SU-DHL-6 (cell line): Measurements from ENCODE around the gene HSPB3.
"Not testable (repeated sequence)": the region's sequence is repeated elsewhere in the genome, so short reads cannot be mapped to it uniquely, and the experiment has no call there.

Experiments
- H2AFZ ChIP-seq: fragments of 200-600 bp; sonication (generic); 2 replicates; pipeline ENCODE4 v1.6.1; 2014; ENCODE audit warnings: low read depth, mild to moderate bottlenecking, moderate library complexity, mixed read lengths, antibody characterized with exemption, low read length; ENCODE audit not compliant: severe bottlenecking
- H3F3A ChIP-seq: fragments of 200-600 bp; shearing (Covaris generic); 2 replicates; pipeline ENCODE4 v1.6.0; 2016; ENCODE audit warnings: antibody characterized with exemption, mild to moderate bottlenecking; ENCODE audit not compliant: insufficient read depth
- H3K27ac ChIP-seq: fragments of 200-600 bp; sonication (generic); 2 replicates; pipeline ENCODE4 v1.5.1; 2016; ENCODE audit warnings: low read depth, mild to moderate bottlenecking, low read length, moderate library complexity, mixed read lengths
- H3K27me3 ChIP-seq: fragments of 200-600 bp; sonication (generic), shearing (Covaris generic); 2 replicates; pipeline ENCODE4 v1.6.0; 2014; ENCODE audit warnings: mild to moderate bottlenecking, low read length
- H3K36me3 ChIP-seq: fragments of 200-600 bp; sonication (generic); 2 replicates; pipeline ENCODE4 v1.6.1; 2014; ENCODE audit warnings: mild to moderate bottlenecking, low read length, mixed read lengths
- H3K4me2 ChIP-seq: fragments of 300-600, 200-600 bp; shearing (Covaris generic), sonication (generic); 2 replicates; pipeline ENCODE4 v1.6.0; 2014; ENCODE audit warnings: low read length, low read depth, mild to moderate bottlenecking; ENCODE audit not compliant: poor library complexity, severe bottlenecking
- H3K4me3 ChIP-seq: fragments of 200-600 bp; sonication (generic); 2 replicates; pipeline ENCODE4 v1.5.1; 2014; ENCODE audit warnings: antibody characterized with exemption, low read length, mild to moderate bottlenecking, mixed read lengths; ENCODE audit not compliant: insufficient read depth, poor library complexity, severe bottlenecking
- H3K79me2 ChIP-seq: fragments of 200-600 bp; sonication (generic); 2 replicates; pipeline ENCODE4 v1.6.1; 2014; ENCODE audit warnings: mild to moderate bottlenecking, low read length, moderate library complexity; ENCODE audit not compliant: insufficient read depth
- H3K9ac ChIP-seq: fragments of 200-600 bp; sonication (generic); 2 replicates; pipeline ENCODE4 v1.7.0; 2014; ENCODE audit warnings: mild to moderate bottlenecking, low read length
- H3K9me2 ChIP-seq: fragments of 200-600 bp; sonication (generic); replicated peaks from 2 replicates; pipeline ENCODE4 v1.6.1; 2014; ENCODE audit warnings: low read length; ENCODE audit not compliant: insufficient read depth
- H3K9me3 ChIP-seq: fragments of 200-600 bp; sonication (generic); 2 replicates; pipeline ENCODE4 v1.6.1; 2014; ENCODE audit warnings: low read length, mixed read lengths; ENCODE audit not compliant: insufficient read depth
- H4K20me1 ChIP-seq: fragments of 200-600 bp; sonication (generic); 2 replicates; pipeline ENCODE4 v1.6.1; 2014; ENCODE audit warnings: low read depth, mild to moderate bottlenecking, antibody characterized with exemption, low read length, moderate library complexity, mixed read lengths
- EZH2phosphoT487 ChIP-seq: fragments of 200-600 bp; sonication (generic), shearing (Covaris generic); conservative IDR thresholded peaks from 2 replicates; pipeline ENCODE4 v1.6.1; 2018; ENCODE audit warnings: mild to moderate bottlenecking, antibody characterized with exemption, low read length, moderate library complexity, mixed read lengths
- TF ChIP-seq, protein P1 (sequence below): fragments of 200-600 bp; sonication (generic); IDR thresholded peaks from one replicate; pipeline ENCODE4 v1.5.1; 2017; ENCODE audit warnings: antibody characterized with exemption, mild to moderate bottlenecking, low read length, moderate library complexity; ENCODE audit not compliant: insufficient read depth, poor library complexity, severe bottlenecking

The HSPB3 gene

GRCh38 chr5:54415147-54415546 is 40.4 kb upstream of the HSPB3 start:
- H3K27ac ChIP-seq: no peak overlapping the region
- no peaks in the 10 kb centered on the region for H4K20me1 ChIP-seq

GRCh38 chr5:54415896-54416601 is 39.5 kb upstream of the HSPB3 start:
- H3K27ac ChIP-seq: no peak overlapping the region
- no peaks in the 10 kb centered on the region for H3K36me3 ChIP-seq
- no peak overlapping the region for H2AFZ ChIP-seq
- no peaks in the 10 kb centered on the region for H3F3A ChIP-seq
- H3K9me2 ChIP-seq: no peaks in the 10 kb centered on the region
- H3K79me2 ChIP-seq: no peaks in the 10 kb centered on the region
- TF ChIP-seq, protein P1, sequence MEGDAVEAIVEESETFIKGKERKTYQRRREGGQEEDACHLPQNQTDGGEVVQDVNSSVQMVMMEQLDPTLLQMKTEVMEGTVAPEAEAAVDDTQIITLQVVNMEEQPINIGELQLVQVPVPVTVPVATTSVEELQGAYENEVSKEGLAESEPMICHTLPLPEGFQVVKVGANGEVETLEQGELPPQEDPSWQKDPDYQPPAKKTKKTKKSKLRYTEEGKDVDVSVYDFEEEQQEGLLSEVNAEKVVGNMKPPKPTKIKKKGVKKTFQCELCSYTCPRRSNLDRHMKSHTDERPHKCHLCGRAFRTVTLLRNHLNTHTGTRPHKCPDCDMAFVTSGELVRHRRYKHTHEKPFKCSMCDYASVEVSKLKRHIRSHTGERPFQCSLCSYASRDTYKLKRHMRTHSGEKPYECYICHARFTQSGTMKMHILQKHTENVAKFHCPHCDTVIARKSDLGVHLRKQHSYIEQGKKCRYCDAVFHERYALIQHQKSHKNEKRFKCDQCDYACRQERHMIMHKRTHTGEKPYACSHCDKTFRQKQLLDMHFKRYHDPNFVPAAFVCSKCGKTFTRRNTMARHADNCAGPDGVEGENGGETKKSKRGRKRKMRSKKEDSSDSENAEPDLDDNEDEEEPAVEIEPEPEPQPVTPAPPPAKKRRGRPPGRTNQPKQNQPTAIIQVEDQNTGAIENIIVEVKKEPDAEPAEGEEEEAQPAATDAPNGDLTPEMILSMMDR: no peak
- no peak for TF ChIP-seq EZH2phosphoT487
- no peak overlapping the region for H3K9ac ChIP-seq
- H3K9me3 ChIP-seq: no peaks in the 10 kb centered on the region
- H3K27me3 ChIP-seq: no peaks in the 10 kb centered on the region
- no peak overlapping the region for H3K4me3 ChIP-seq
- no peaks in the 10 kb centered on the region for H4K20me1 ChIP-seq
- H3K4me2 ChIP-seq: no peak overlapping the region

More at GRCh38 chr5:54415147-54415546, 40.4 kb upstream of the HSPB3 start:
- Histone ChIP-seq H3K27me3 (no peaks in the 10 kb centered on the region), H3K36me3 (no peaks in the 10 kb centered on the region), H3K9me3 (no peaks in the 10 kb centered on the region), H3K4me2 (no peak overlapping the region), H3K79me2 (no peaks in the 10 kb centered on the region), H3K9ac (no peak overlapping the region), H3K9me2 (no peaks in the 10 kb centered on the region), H3F3A (no peaks in the 10 kb centered on the region), H2AFZ (no peak overlapping the region), H3K4me3 (no peak overlapping the region)
- TF ChIP-seq, protein P1: no peak
- no peak for TF ChIP-seq EZH2phosphoT487

DNA sequence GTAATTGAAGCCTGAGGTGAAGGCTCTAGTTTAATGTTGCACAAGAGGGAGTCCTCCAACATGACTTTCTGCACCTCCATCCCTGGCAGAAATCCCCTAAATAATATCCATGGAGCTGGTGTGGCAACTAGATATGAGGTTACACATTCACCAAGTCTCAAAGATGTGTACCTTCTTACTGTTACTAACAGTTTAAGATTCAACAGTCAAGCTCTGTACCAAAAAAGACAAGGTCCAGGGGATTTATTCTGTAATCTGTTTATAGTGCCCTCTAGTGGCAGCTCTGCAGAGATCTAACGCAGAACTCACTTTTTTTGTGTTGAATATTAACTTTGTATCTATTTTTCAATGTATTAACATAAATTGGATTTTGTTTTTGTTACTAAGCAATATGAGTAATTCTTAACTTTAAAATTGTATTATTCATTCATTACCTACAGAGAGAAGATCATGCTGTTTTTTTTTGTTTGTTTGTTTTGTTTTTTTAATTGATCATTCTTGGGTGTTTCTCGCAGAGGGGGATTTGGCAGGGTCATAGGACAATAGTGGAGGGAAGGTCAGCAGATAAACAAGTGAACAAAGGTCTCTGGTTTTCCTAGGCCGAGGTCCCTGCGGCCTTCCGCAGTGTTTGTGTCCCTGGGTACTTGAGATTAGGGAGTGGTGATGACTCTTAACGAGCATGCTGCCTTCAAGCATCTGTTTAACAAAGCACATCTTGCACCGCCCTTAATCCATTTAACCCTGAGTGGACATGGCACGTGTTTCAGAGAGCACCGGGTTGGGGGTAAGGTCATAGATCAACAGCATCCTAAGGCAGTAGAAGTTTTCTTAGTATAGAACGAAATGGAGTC is 35.7 kb upstream of the HSPB3 start:
- not testable (repeated sequence) for H3K9me3 ChIP-seq, H3K27ac ChIP-seq, H3K79me2 ChIP-seq, H3K9me2 ChIP-seq, H3K27me3 ChIP-seq, H4K20me1 ChIP-seq, H3K36me3 ChIP-seq, H3K9ac ChIP-seq, H3F3A ChIP-seq, H3K4me2 ChIP-seq, H2AFZ ChIP-seq, H3K4me3 ChIP-seq
- TF ChIP-seq, protein P1: peak; percentile 84

- H3K4me2 ChIP-seq, H4K20me1 ChIP-seq, H3K27ac ChIP-seq, H3K27me3 ChIP-seq, H3K36me3 ChIP-seq, H3K9me2 ChIP-seq, H3K79me2 ChIP-seq, H3K4me3 ChIP-seq, H3K9ac ChIP-seq, H3F3A ChIP-seq, H3K9me3 ChIP-seq, H2AFZ ChIP-seq: not testable (repeated sequence)
Observed at GRCh38 chr5:54420511-54420910, 35.0 kb upstream of the HSPB3 start.
